NOMO-1 treated with dmso at 0.1 percent for 144 hours (cell line): ENCODE data around the gene FAHD2A.
"Not testable (repeated sequence)": the region's sequence is repeated elsewhere in the genome, so short reads cannot be mapped to it uniquely, and the experiment has no call there.

Experiments used
- DNase-seq: peaks from one replicate; lab custom pipeline; 2025; ENCODE audit not compliant: unreplicated experiment; lab: John Stamatoyannopoulos, UW

Gene FAHD2A

DNA sequence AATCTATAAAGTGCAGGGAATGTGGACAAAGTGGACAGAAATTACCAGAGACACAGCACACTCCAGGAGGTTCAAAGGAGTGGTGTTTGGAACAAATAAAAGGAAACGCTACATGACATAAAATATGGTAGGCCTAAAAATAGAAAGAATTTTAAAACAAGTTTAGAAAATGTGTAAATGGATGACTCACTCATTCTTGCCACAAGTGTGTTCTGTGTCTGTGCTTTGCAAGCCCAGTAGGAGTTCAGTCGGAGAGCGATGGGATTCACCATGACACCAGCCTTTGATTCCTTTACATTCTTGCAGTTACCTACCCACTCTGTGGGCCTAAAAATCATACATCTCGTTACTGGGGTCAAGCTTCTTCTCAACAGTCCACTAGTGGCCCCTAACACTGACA lies 30.9 kb downstream of the FAHD2A start:
- not testable (repeated sequence) for DNase-seq

DNA sequence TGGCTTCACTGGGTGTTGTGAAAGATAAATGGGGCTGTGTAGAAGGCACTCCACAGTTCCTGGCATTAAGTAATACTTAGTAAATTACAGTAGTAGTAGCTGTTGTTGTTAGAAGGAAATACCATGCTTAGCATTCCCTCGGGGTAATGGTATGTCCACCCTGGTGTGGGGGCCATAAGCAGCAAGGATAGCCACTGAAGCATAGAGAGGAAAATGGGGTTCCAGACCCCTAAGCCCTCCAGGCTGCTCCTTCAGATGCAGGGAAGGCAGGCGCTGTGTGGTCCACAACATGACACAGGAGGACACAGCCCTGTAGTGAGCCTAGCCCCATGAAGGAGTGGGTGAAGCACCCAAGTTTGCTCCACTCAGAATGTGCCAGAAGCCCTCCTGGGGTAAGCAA lies 31.5 kb downstream of the FAHD2A start:
- not testable (repeated sequence) for DNase-seq

DNA sequence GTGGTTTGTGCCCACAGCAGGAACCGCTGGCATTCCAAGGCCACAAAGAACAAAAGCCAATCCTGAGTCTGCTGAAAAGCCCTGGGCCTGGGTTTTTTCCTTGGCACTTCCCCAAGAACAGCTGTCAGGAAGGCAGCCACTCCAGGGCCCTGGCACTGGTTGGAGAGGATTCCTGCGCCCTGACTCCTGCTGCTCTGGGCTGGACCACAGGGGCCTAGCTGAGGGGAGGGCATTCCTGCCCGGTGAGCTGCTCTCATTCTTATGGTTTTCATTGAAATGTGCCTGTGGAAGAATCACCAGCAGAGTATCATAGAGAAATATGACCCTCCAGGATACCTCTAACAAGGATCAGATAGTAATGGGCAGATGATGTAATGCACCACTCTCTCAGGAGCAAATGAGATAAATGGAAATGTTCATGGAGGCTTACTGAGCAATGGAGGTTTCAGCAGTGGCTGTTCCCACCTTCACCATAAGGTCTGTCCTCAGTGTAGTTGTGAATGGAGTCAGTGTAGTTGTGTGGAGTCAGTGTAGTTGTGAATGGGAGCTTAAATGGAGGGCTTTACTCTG lies 32.1 kb downstream of the FAHD2A start:
- DNase-seq: not testable (repeated sequence)

DNA sequence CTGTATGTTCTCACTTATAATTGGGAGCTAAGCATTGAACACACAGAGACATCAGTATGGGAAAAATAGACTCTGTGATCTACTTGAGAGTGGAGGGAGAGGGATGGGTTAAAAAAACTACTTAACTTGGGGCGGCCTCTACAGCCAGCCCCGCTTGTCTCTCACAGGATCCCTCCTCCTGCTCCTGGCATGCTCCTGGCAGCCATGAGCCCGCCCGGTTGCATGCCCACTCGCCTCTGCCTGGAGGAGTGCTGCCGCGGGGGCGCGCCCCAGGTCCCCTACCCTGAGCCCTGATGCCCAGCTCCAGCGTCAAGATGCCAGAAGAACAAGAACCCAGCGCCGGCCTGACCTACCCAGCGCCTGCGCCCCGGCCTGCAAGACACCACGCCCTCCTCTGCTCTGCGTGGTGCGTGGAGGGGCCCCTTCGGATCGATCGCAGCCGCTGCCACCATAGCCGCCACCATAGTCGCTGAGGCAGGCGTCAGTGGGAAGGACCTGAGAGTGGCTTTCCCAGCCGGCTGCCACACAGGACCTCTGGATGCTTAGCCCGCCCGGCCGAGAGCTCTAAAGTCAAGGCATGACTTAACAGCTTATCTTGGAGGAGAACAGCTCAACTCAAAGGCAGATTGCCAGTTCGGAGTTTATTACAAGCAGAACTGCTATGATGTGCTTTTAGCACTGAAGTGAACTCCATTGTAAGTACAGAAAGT lies 32.8 kb downstream of the FAHD2A start:
- DNase-seq: not testable (repeated sequence)

DNA sequence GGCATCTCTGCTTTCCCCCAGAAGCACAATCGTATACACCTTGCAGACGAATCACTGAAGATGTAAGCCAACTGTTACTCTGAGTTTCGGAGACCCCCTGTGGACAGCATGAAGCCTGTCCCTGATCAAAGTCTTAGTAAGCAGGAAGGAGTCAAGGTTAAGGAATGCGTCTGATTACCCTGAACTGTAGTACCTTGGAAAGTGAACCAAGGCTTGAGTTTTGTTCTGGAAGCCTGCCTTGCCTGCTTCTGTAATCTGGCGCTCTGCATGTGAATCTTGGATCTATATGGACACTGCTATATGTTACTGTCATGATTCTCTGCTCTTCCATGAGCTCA lies 33.3 kb downstream of the FAHD2A start:
- not testable (repeated sequence) for DNase-seq

- DNase-seq: not testable (repeated sequence)
Observed at GRCh38 chr2:95442474-95443099, 40.1 kb downstream of the FAHD2A start.

DNA sequence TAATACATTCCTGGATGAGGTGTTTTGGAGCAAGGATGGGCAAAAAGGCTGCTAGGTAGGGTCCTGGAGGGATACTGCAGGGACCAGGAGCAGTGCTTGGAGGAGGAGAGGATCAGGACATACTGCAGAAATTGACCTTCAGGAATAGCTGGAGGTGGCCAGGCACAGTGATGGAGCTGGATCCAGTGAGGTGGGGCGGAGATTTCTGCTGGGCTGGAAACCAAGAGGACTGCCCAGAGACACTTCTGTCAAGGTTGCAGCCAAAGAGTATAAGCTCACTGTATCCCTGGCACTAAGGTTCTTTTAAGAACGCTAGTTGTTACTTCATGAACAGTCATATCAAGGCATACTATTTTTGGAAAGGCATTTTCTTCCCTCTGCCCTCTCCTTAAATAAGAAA lies 42.8 kb downstream of the FAHD2A start:
- not testable (repeated sequence) for DNase-seq

DNA sequence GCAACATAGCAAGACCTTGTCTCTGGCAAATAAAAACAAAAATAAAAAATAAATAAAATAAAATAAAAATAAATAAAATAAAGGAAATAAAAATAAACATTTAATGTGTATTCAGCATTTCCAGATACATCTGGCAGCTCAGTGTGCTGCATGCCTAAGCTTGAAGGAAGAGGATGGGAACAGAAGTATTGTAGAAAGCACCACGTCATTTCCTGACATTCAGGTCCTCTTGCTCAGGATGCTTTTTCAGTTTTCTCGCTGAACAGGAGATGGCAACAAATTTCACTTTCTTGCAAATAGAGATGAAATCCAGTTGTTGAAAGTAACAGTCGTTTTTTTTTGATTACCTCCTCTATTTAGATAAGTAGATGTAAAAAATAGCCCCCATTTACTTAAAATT lies 60.8 kb downstream of the FAHD2A start:
- not testable (repeated sequence) for DNase-seq
